ENCODE measurements around the gene SPOPL. TPM values are rescaled to one million over a fixed set of nuclear protein-coding genes. Genes with fewer than 3 reads are reported as not detected.

SPOPL gene
- total RNA-seq, 4 donors from 2014 or later, result 30.5 to 49.0 (median 43.6) TPM

GRCh38 chr2:138581909-138582308 is 80.3 kb downstream of the SPOPL start:
- H3K4me3 ChIP-seq, result no peak overlapping the region
- TF ChIP-seq CTCF (IDR thresholded peaks at IDR 0.05) (no peak), EP300 (IDR thresholded peaks at IDR 0.05) (no peak), POLR2A (IDR thresholded peaks at IDR 0.05; ENCODE audit: low read depth) (no peak), POLR2AphosphoS5 (IDR thresholded peaks at IDR 0.05) (no peak)
- no peaks in the 10 kb centered on the region for H3K4me1 ChIP-seq
- DNase-seq (ENCODE audit: extremely low spot score), result no peak
- H3K27me3 ChIP-seq, result no peaks in the 10 kb centered on the region
- WGBS, result 100% methylated on average over 1 of the region's 1 CpG
- peaks cover 0 to 15% (median 3%) of the 10 kb centered on the region in 4 donors for H3K9me3 ChIP-seq
- no peak overlapping the region for H3K27ac ChIP-seq (replicated peaks in 1 of 4)
- intact Hi-C loops (cut with DNase I), result no loop called here
- peaks cover 0 to 48% (median 5%) of the 10 kb centered on the region in 4 donors for H3K36me3 ChIP-seq

- H3K4me3 ChIP-seq, result no peak overlapping the region
- H3K27ac ChIP-seq (replicated peaks in 1 of 4), result no peak overlapping the region
- H3K36me3 ChIP-seq, result peaks cover 0 to 11% (median 4%) of the 10 kb centered on the region in 4 donors
- no peaks in the 10 kb centered on the region for H3K27me3 ChIP-seq
- H3K9me3 ChIP-seq, result no peaks in the 10 kb centered on the region
- DNase-seq (ENCODE audit: extremely low spot score), result no peak
- WGBS, result 100% methylated on average over 1 of the region's 1 CpG
- H3K4me1 ChIP-seq, result no peaks in the 10 kb centered on the region
- intact Hi-C loops (cut with DNase I), result no loop called here
- no peak for TF ChIP-seq POLR2A (IDR thresholded peaks at IDR 0.05; ENCODE audit: low read depth)
- no peak for TF ChIP-seq EP300 (IDR thresholded peaks at IDR 0.05)
- TF ChIP-seq POLR2AphosphoS5 (IDR thresholded peaks at IDR 0.05), result no peak
- no peak for TF ChIP-seq CTCF (IDR thresholded peaks at IDR 0.05)
Observed at GRCh38 chr2:138589663-138590062, 88.1 kb downstream of the SPOPL start.

GRCh38 chr2:138596403-138596802 is 94.8 kb downstream of the SPOPL start:
- Histone ChIP-seq H3K27ac (replicated peaks in 1 of 4) (no peak overlapping the region), H3K27me3 (no peaks in the 10 kb centered on the region), H3K4me1 (no peaks in the 10 kb centered on the region), H3K4me3 (no peak overlapping the region), H3K36me3 (peaks cover 3 to 19% (median 4%) of the 10 kb centered on the region in 4 donors), H3K9me3 (no peaks in the 10 kb centered on the region)
- intact Hi-C loops (cut with DNase I), result no loop called here
- TF ChIP-seq POLR2A (IDR thresholded peaks at IDR 0.05; ENCODE audit: low read depth), result no peak
- TF ChIP-seq CTCF (IDR thresholded peaks at IDR 0.05), result no peak
- TF ChIP-seq POLR2AphosphoS5 (IDR thresholded peaks at IDR 0.05), result no peak
- TF ChIP-seq EP300 (IDR thresholded peaks at IDR 0.05), result no peak
- no peak for DNase-seq (ENCODE audit: extremely low spot score)
- 62% methylated on average over 3 of the region's 3 CpGs for WGBS

- H3K36me3 ChIP-seq, result peaks cover 0 to 8% (median 2%) of the 10 kb centered on the region in 4 donors
- no peak overlapping the region for H3K4me3 ChIP-seq
- no peak for DNase-seq (ENCODE audit: extremely low spot score)
- no peaks in the 10 kb centered on the region for H3K4me1 ChIP-seq
- H3K27me3 ChIP-seq, result no peaks in the 10 kb centered on the region
- no peaks in the 10 kb centered on the region for H3K9me3 ChIP-seq
- TF ChIP-seq CTCF (IDR thresholded peaks at IDR 0.05), result no peak
- TF ChIP-seq POLR2A (IDR thresholded peaks at IDR 0.05; ENCODE audit: low read depth), result no peak
- TF ChIP-seq EP300 (IDR thresholded peaks at IDR 0.05), result no peak
- TF ChIP-seq POLR2AphosphoS5 (IDR thresholded peaks at IDR 0.05), result no peak
- 96% methylated on average over 3 of the region's 3 CpGs for WGBS
- no peak overlapping the region for H3K27ac ChIP-seq (replicated peaks in 1 of 4)
- intact Hi-C loops (cut with DNase I), result no loop called here
Observed at GRCh38 chr2:138600732-138601457, 99.3 kb downstream of the SPOPL start.
